PC-3 (cell line): Measurements from ENCODE around the gene PDCD11. TPM values are rescaled to one million over a fixed set of nuclear protein-coding genes. Genes with fewer than 3 reads are reported as not detected.

Experiments used
- ATAC-seq: fragments of 200-7000 bp; cut with Tn5 transposase; 2 replicates; pipeline ENCODE4 v1.9.1; 2020; ENCODE audit warnings: mild to moderate bottlenecking, moderate library complexity
- BruUV-seq: library from RNA; stranded (reverse); fragments of 400-500 nt; replicated peaks from 2 replicates; lab custom pipeline; 2021; lab: Mats Ljungman, UMichigan
- CTCF ChIA-PET: fragments of 300-600 bp; sonication (Branson Sonifier 250); formaldehyde crosslinking; loops from one replicate; lab custom pipeline; 2022; ENCODE audit warnings: antibody characterized with exemption; lab: Charles Lee
- POLR2A ChIA-PET: fragments of 300-600 bp; sonication (Branson Sonifier 250); formaldehyde crosslinking; loops from one replicate; lab custom pipeline; 2022; ENCODE audit warnings: antibody characterized with exemption; ENCODE audit not compliant: unreplicated experiment; lab: Charles Lee
- DNase-seq: peaks from one replicate; pipeline ENCODE4 v3.0.0-alpha.2; 2015
- H2AFZ ChIP-seq: fragments of 300-600 bp; sonication (generic); 2 replicates; pipeline ENCODE4 v1.6.0; 2016; ENCODE audit warnings: antibody characterized with exemption, low read length
- H3F3A ChIP-seq: fragments of 300-600 bp; sonication (generic); one replicate; pipeline ENCODE4 v1.6.0; 2017; ENCODE audit warnings: antibody characterized with exemption, low read length, control low read depth, mild to moderate bottlenecking; ENCODE audit not compliant: unreplicated experiment
- H3K27ac ChIP-seq: fragments of 300-600 bp; sonication (generic); 2 replicates; pipeline ENCODE4 v1.5.1; 2016; ENCODE audit warnings: mild to moderate bottlenecking, low read length
- H3K27me3 ChIP-seq: fragments of 300-600 bp; sonication (generic); 2 replicates; pipeline ENCODE4 v1.6.1; 2016; ENCODE audit warnings: low read length, mixed read lengths
- H3K36me3 ChIP-seq: fragments of 300-600 bp; sonication (generic); 2 replicates; pipeline ENCODE4 v1.6.1; 2016; ENCODE audit warnings: low read depth, mixed run types, low read length, mixed read lengths
- H3K4me1 ChIP-seq: fragments of 300-600 bp; sonication (generic); 2 replicates; pipeline ENCODE4 v1.5.1; 2016; ENCODE audit warnings: low read length; ENCODE audit not compliant: insufficient read depth
- H3K4me2 ChIP-seq: fragments of 300-600 bp; sonication (generic); 2 replicates; pipeline ENCODE4 v1.6.0; 2016; ENCODE audit warnings: low read length
- H3K4me3 ChIP-seq: fragments of 300-600 bp; sonication (generic); 2 replicates; pipeline ENCODE4 v1.5.1; 2016; ENCODE audit warnings: mild to moderate bottlenecking, low read length, mixed read lengths
- H3K79me2 ChIP-seq: fragments of 300-600 bp; sonication (generic); 2 replicates; pipeline ENCODE4 v1.6.1; 2017; ENCODE audit warnings: low read length, mixed read lengths
- H3K9ac ChIP-seq: fragments of 300-600 bp; sonication (generic); 2 replicates; pipeline ENCODE4 v1.6.0; 2016; ENCODE audit warnings: mild to moderate bottlenecking, low read length
- H3K9me2 ChIP-seq: fragments of 300-600 bp; sonication (generic); replicated peaks from 2 replicates; pipeline ENCODE4 v1.6.1; 2016; ENCODE audit warnings: mixed run types, low read length, mixed read lengths
- H3K9me3 ChIP-seq: fragments of 300-600 bp; sonication (generic); 2 replicates; pipeline ENCODE4 v1.6.1; 2016; ENCODE audit warnings: low read length, mixed read lengths
- H4K20me1 ChIP-seq: fragments of 300-600 bp; sonication (generic); 2 replicates; pipeline ENCODE4 v1.6.1; 2016; ENCODE audit warnings: low read length, mixed read lengths
- CTCF ChIP-seq: fragments of 300-600 bp; sonication (generic); conservative IDR thresholded peaks from 2 replicates; pipeline ENCODE4 v1.5.1; 2017; ENCODE audit warnings: antibody characterized with exemption, low read depth, mild to moderate bottlenecking, low read length
- EZH2 ChIP-seq: fragments of 300-600 bp; sonication (generic); IDR thresholded peaks from one replicate; pipeline ENCODE4 v1.6.1; 2017; ENCODE audit warnings: antibody characterized with exemption, mild to moderate bottlenecking, low read length; ENCODE audit not compliant: unreplicated experiment
- EZH2phosphoT487 ChIP-seq: fragments of 300-600 bp; sonication (generic); IDR thresholded peaks from 2 replicates; pipeline ENCODE4 v1.6.1; 2018; ENCODE audit warnings: mild to moderate bottlenecking, antibody characterized with exemption, low read length, borderline replicate concordance
- intact Hi-C: fragments of 100-400 bp; cut with micrococcal nuclease; formaldehyde crosslinking; loops from 2 replicates; pipeline ENCODE4 v1.9.0; 2023
- total RNA-seq: library from RNA; depleted of rRNA; stranded (reverse); fragments of >200 nt; gene quantifications from 2 replicates; pipeline ENCODE4 v1.2.3, GENCODE V29; 2014

PDCD11 gene
- total RNA-seq, 1 experiment from 2014 or later: 41.9 TPM

- CTCF ChIA-PET: no interaction called here
- no peak overlapping the region for H3K4me2 ChIP-seq
These were observed 22.2 kb upstream of the PDCD11 start for GRCh38 chr10:103374263-103374662.

GRCh38 chr10:103382769-103383168 is 13.7 kb upstream of the PDCD11 start:
- Histone ChIP-seq H3F3A (peaks cover 4% of the 10 kb centered on the region), H3K9me2 (no peaks in the 10 kb centered on the region), H3K27ac (no peak overlapping the region), H3K4me1 (no peaks in the 10 kb centered on the region), H3K9ac (no peak overlapping the region), H3K27me3 (no peaks in the 10 kb centered on the region), H2AFZ (no peak overlapping the region), H3K4me2 (no peak overlapping the region), H3K9me3 (no peaks in the 10 kb centered on the region), H4K20me1 (no peaks in the 10 kb centered on the region), H3K36me3 (peaks cover 11% of the 10 kb centered on the region; the same call in 1 of the 2 replicates), H3K79me2 (no peaks in the 10 kb centered on the region), H3K4me3 (no peak overlapping the region)
- POLR2A ChIA-PET: no interaction called here
- no peak for ATAC-seq
- intact Hi-C loops: no loop called here
- TF ChIP-seq CTCF: no peak
- TF ChIP-seq EZH2phosphoT487: no peak
- TF ChIP-seq EZH2: no peak
- CTCF ChIA-PET: no interaction called here
- no peak for DNase-seq
- BruUV-seq: no TSS peak

More at GRCh38 chr10:103374263-103374662, 22.2 kb upstream of the PDCD11 start:
- Histone ChIP-seq H3K4me1 (peaks cover 19% of the 10 kb centered on the region), H3K9ac (no peak overlapping the region), H2AFZ (no peak overlapping the region), H3K4me3 (no peak overlapping the region), H3K9me2 (no peaks in the 10 kb centered on the region), H3K9me3 (no peaks in the 10 kb centered on the region), H3K36me3 (peaks cover 8% of the 10 kb centered on the region), H3K27ac (no peak overlapping the region), H3K27me3 (no peaks in the 10 kb centered on the region), H3K79me2 (peaks cover 30% of the 10 kb centered on the region), H3F3A (no peaks in the 10 kb centered on the region), H4K20me1 (no peaks in the 10 kb centered on the region)
- intact Hi-C loops: no loop called here
- no peak for TF ChIP-seq EZH2phosphoT487
- TF ChIP-seq CTCF: no peak
- TF ChIP-seq EZH2: no peak
- POLR2A ChIA-PET: no interaction called here
- ATAC-seq (no peak), DNase-seq (no peak)
- BruUV-seq: no TSS peak

- ATAC-seq: no peak
- Histone ChIP-seq H3K4me2 (peak overlapping the region; percentile 92), H3K4me3 (peak overlapping the region; percentile 92; the same call in 1 of the 2 replicates), H3K27ac (no peak overlapping the region), H3K79me2 (peaks cover 67% of the 10 kb centered on the region), H4K20me1 (0 out of 2 replicates have a peak, but pooled peaks cover 4% of the 10 kb centered on the region), H3K27me3 (no peaks in the 10 kb centered on the region), H3K4me1 (peaks cover 30% of the 10 kb centered on the region), H3F3A (no peaks in the 10 kb centered on the region), H2AFZ (no peak overlapping the region), H3K36me3 (peaks cover 21% of the 10 kb centered on the region), H3K9ac (no peak overlapping the region), H3K9me3 (no peaks in the 10 kb centered on the region), H3K9me2 (no peaks in the 10 kb centered on the region)
- POLR2A ChIA-PET: no interaction called here
- intact Hi-C loops: no loop called here
- no TSS peak for BruUV-seq
- TF ChIP-seq EZH2: no peak
- no peak for TF ChIP-seq CTCF
- no peak for TF ChIP-seq EZH2phosphoT487
- DNase-seq: no peak
- CTCF ChIA-PET: no interaction called here
These were observed 2.2 kb upstream of the PDCD11 start for GRCh38 chr10:103394180-103394579.
